Measurements from ENCODE around the gene NDFIP1.

Gene NDFIP1

DNA sequence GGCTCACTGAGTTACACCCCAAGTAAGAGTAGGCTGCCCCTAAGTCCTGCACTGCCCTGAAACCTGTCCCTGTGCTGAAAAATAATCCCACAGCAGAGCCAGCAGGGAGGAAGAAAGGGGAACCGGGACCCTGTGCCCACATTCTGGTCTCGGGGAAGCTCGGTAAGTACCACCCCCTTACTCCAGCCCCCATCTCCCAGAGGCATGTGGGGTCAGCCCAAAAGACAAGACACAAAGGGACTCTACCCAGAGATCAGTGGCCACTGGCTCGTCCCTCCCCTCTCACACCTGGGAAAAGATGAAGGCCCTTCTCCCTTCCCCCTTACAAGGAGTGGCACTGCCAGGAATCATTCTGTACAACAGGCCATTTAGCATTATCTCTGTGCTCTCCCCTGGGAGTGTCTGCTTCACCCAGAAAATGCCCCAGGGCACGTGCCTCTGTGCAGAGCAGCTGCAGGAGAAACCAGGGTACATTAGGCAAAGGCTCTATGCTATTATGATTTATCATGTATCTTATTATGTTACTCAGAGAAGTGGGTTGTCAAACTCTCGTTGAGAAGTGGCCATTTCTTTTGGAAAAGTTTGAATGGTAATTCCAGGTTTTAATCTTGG is 71.3 kb downstream of the NDFIP1 start:
- TF ChIP-seq, protein P1, sequence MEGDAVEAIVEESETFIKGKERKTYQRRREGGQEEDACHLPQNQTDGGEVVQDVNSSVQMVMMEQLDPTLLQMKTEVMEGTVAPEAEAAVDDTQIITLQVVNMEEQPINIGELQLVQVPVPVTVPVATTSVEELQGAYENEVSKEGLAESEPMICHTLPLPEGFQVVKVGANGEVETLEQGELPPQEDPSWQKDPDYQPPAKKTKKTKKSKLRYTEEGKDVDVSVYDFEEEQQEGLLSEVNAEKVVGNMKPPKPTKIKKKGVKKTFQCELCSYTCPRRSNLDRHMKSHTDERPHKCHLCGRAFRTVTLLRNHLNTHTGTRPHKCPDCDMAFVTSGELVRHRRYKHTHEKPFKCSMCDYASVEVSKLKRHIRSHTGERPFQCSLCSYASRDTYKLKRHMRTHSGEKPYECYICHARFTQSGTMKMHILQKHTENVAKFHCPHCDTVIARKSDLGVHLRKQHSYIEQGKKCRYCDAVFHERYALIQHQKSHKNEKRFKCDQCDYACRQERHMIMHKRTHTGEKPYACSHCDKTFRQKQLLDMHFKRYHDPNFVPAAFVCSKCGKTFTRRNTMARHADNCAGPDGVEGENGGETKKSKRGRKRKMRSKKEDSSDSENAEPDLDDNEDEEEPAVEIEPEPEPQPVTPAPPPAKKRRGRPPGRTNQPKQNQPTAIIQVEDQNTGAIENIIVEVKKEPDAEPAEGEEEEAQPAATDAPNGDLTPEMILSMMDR (IDR thresholded peaks at IDR 0.05; ENCODE audit: borderline replicate concordance, extremely low read depth, low read length, poor library complexity, severe bottlenecking): no peak
- no peak for TF ChIP-seq EZH2 (IDR thresholded peaks at IDR 0.05; ENCODE audit: borderline replicate concordance, low read depth, low read length, severe bottlenecking)
- H3K4me3 ChIP-seq (ENCODE audit: low read depth in 1 of 2, low read length in 2 of 2): no peak overlapping the region
- H3K36me3 ChIP-seq (ENCODE audit: insufficient read depth, low read length): no peaks in the 10 kb centered on the region
- no peaks in the 10 kb centered on the region for H3K9me3 ChIP-seq (ENCODE audit: insufficient read depth, low read length, severe bottlenecking)
- H3K9ac ChIP-seq (ENCODE audit: low read depth, low read length): no peak overlapping the region
- H4K20me1 ChIP-seq (ENCODE audit: insufficient read depth, low read length): no peaks in the 10 kb centered on the region
- ATAC-seq (ENCODE audit: insufficient read depth, low read depth) (no peak), DNase-seq (no peak)
- H2AFZ ChIP-seq (ENCODE audit: low read depth, low read length): no peak overlapping the region
- H3K27ac ChIP-seq (ENCODE audit: low read length): no peak overlapping the region
- no peaks in the 10 kb centered on the region for H3K27me3 ChIP-seq (ENCODE audit: insufficient read depth, low read length, poor library complexity)
- no peaks in the 10 kb centered on the region for H3K79me2 ChIP-seq (ENCODE audit: insufficient read depth, low read length)
- H3K4me1 ChIP-seq (ENCODE audit: insufficient read depth, low read length): no peaks in the 10 kb centered on the region
- no peak overlapping the region for H3K4me2 ChIP-seq (ENCODE audit: insufficient read depth, low read length)

DNA sequence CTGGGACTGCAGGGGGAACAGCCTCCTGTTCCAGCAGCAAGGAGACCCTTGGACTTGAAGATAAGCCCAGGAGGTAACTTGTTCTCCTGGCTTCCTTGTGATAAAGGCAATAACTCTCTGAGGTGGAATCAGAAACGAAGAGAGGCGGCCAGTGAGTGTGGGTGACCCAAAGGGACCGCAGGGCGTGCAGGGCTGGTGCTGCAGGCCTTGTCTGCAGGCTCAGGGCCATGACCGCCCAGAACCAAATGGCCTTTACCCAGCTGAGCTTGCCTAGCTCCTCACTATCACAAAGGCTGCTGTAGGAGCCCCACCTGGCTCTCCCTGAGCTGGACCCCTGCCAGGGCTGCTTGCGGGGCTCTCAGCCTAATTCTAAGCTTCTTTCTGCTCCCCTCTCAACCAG is 72.5 kb downstream of the NDFIP1 start:
- H3K27me3 ChIP-seq (ENCODE audit: insufficient read depth, low read length, poor library complexity): no peaks in the 10 kb centered on the region
- H3K9ac ChIP-seq (ENCODE audit: low read depth, low read length): no peak overlapping the region
- no peaks in the 10 kb centered on the region for H4K20me1 ChIP-seq (ENCODE audit: insufficient read depth, low read length)
- no peak overlapping the region for H3K4me3 ChIP-seq (ENCODE audit: low read depth in 1 of 2, low read length in 2 of 2)
- ATAC-seq (ENCODE audit: insufficient read depth, low read depth): no peak
- no peak overlapping the region for H3K4me2 ChIP-seq (ENCODE audit: insufficient read depth, low read length)
- no peak overlapping the region for H2AFZ ChIP-seq (ENCODE audit: low read depth, low read length)
- no peak overlapping the region for H3K27ac ChIP-seq (ENCODE audit: low read length)
- DNase-seq: no peak
- H3K9me3 ChIP-seq (ENCODE audit: insufficient read depth, low read length, severe bottlenecking): no peaks in the 10 kb centered on the region
- no peaks in the 10 kb centered on the region for H3K4me1 ChIP-seq (ENCODE audit: insufficient read depth, low read length)
- TF ChIP-seq EZH2 (IDR thresholded peaks at IDR 0.05; ENCODE audit: borderline replicate concordance, low read depth, low read length, severe bottlenecking): no peak
- TF ChIP-seq, protein P1 (IDR thresholded peaks at IDR 0.05; ENCODE audit: borderline replicate concordance, extremely low read depth, low read length, poor library complexity, severe bottlenecking): no peak
- H3K36me3 ChIP-seq (ENCODE audit: insufficient read depth, low read length): no peaks in the 10 kb centered on the region
- no peaks in the 10 kb centered on the region for H3K79me2 ChIP-seq (ENCODE audit: insufficient read depth, low read length)

DNA sequence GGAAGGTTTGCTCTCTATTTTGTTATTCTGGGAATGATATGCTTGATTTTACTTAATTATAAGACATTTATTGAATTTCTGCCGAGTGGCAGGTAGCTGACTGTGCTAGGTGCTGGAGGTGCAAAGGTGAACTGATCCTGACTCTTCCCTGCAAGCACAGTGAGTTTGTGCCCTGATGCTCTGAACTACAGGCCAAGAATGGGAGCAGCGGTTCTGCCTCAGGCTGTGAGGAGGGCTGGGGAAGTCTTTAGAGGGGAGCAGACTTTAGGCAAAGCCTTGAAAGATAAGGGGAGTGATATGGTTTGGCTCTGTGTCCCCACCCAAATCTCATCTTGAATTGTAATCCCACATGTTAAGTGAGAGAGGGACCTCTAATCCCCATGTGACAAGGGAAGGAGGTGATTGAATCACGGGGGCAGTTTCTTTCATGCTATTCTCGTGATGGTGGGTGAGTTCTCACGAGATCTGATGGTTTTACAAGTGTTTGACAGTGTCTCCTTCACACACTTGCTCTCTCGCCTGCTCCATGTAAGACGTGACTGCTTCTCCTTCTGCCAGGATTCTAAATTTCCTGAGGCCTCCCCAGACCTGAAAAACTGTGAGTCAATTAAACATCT is 73.1 kb downstream of the NDFIP1 start:
- Histone ChIP-seq H3K9me3 (ENCODE audit: insufficient read depth, low read length, severe bottlenecking) (no peaks in the 10 kb centered on the region), H3K9ac (ENCODE audit: low read depth, low read length) (no peak overlapping the region), H3K36me3 (ENCODE audit: insufficient read depth, low read length) (no peaks in the 10 kb centered on the region), H3K27ac (ENCODE audit: low read length) (no peak overlapping the region), H3K27me3 (ENCODE audit: insufficient read depth, low read length, poor library complexity) (no peaks in the 10 kb centered on the region), H3K4me1 (ENCODE audit: insufficient read depth, low read length) (no peaks in the 10 kb centered on the region), H3K79me2 (ENCODE audit: insufficient read depth, low read length) (no peaks in the 10 kb centered on the region), H2AFZ (ENCODE audit: low read depth, low read length) (no peak overlapping the region), H3K4me2 (ENCODE audit: insufficient read depth, low read length) (no peak overlapping the region), H3K4me3 (ENCODE audit: low read depth in 1 of 2, low read length in 2 of 2) (no peak overlapping the region), H4K20me1 (ENCODE audit: insufficient read depth, low read length) (no peaks in the 10 kb centered on the region)
- TF ChIP-seq, protein P1 (IDR thresholded peaks at IDR 0.05; ENCODE audit: borderline replicate concordance, extremely low read depth, low read length, poor library complexity, severe bottlenecking): no peak
- TF ChIP-seq EZH2 (IDR thresholded peaks at IDR 0.05; ENCODE audit: borderline replicate concordance, low read depth, low read length, severe bottlenecking): no peak
- ATAC-seq (ENCODE audit: insufficient read depth, low read depth) (no peak), DNase-seq (no peak)
